ENCODE measurements around the gene DISP2.

DISP2 gene

DNA sequence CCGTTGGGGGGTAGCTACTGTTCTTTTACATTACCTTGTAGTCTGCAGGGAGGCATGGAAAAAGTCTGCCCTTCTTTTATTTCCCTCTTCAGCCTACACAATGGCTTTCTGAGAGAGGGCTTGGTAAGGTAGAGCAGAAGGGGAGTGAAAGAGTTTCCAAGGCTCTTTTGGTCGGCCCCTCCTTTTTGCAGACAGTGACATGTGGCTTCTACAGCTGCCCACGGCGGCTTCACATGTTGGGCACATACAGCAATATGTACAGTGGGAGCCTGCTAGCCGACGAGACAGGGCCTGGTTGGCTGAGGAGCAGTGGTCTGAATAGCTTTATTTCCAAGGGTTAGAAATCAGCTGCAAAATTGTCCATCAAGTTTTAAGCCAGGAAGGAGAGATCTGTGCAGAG lies 30.6 kb upstream of the DISP2 start:
- no peak for DNase-seq

DNA sequence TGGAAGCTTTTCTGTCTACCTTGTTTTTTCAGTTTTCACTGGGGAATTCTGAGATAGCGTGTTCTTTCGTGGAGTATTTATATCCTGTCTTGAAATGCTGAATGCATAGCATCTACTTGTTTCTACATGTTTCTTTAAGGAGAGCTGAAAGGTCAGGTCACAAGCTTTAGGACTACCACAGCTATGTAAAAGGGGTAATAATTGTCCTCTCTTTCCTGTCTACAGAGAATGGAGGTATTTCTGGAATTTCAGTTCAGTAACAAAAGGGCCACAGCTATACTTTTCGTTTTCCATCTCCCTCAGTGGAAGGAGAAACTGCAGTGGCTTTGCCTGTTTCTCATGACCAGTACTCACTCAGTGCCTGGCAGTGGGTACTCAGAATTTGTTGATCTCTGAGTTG lies 29.8 kb upstream of the DISP2 start:
- DNase-seq = no peak

DNA sequence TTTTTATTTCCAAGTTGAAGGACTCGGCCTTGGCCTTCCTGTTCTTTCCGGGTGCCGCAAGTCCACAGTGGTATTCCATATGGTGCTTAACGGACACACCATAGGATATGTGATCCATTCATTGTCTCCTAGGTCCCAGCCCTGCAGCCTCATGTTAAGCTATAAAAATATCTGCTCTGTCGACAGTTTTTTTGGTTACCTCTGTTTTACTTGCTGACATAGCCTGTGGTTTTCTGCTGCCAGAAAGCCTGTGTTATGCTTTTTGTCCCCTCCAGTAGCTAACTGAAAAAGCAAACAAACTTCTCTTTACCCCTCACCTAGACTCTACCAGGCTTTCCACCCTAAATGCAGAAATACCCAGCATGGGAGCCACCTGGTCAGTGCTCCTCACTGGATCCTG lies 29.3 kb upstream of the DISP2 start:
- DNase-seq = no peak

DNA sequence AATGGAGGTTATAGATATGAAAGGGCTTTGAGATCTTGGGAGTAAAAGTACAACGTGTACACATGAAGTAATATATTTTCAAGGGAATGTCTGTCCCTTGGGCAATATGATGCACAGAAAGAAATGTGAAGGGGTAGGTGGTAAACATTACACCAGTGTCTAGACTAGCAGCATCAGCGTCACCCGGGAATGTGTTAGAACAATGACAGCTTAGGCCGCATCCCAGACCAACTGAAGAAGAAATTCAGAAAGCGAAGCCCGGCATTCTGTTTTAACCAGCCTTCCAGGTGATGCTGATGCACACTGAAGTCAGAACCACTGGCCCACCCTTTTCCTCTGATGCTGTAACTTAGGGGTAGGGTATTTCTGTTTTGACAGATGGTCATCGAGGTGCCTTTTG lies 28.2 kb upstream of the DISP2 start:
- DNase-seq = no peak

DNA sequence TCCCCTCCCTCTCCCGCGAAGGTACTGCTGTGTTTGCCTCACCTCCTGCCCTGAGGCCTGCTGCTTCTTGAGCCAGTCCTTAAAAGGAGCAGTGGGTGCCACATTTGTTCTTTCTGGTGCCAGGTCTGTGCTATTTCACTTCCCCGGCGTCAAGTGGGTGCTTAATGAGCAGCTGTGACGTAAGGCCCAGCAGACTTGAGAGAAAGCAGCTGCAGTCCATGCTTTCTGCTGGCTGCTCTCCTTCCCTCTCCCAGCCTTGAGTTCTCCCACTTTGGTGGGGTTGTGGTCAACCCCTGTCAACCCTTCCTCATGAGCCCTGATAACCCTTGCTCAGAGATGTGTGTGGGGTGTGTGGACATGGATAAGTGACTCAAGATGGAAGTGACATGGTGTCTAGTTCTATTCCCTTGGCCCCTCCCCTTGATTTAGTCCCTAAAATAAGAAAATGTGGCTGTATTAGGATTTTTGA lies 27.6 kb upstream of the DISP2 start:
- DNase-seq = peak; percentile 67

DNA sequence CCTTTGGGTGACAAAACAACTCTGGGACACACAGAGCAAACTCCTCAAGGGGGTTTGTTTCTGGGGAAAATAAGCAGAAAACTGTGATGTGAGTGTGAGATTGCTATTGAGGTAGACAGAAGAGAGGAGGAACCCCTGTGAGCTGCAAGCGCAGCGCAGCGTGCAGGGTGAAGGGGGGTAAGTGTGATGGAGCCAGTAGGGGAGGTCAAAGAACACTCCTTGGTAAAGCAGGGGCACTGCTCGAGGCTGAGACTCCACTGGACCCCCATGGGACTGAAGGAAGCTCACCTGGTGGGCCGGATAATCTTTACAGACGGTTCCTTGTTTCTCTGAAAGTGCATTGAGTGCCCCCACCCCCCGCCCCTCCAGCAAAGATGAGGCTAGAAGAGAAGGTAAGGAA lies 27.0 kb upstream of the DISP2 start:
- no peak for DNase-seq

DNA sequence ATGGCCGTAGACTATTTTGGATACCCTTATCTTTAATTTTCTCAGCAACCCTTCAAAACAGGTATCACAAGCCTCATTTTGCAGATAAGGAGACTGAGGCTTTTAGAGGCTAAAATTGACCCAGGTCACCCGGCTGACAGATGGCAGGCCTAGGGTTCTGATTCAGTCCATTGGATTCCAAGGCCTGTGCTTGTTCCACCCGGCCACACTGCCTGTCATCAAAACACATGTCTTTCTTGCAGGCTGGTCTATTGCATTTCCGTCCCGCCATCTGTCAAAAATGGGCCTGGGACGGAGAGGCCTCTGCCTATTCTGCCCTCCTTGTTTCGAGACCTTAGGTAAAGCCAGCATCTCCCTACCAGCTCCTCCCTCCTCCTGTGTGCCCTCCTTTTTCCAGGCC lies 26.4 kb upstream of the DISP2 start:
- no peak for DNase-seq

DNA sequence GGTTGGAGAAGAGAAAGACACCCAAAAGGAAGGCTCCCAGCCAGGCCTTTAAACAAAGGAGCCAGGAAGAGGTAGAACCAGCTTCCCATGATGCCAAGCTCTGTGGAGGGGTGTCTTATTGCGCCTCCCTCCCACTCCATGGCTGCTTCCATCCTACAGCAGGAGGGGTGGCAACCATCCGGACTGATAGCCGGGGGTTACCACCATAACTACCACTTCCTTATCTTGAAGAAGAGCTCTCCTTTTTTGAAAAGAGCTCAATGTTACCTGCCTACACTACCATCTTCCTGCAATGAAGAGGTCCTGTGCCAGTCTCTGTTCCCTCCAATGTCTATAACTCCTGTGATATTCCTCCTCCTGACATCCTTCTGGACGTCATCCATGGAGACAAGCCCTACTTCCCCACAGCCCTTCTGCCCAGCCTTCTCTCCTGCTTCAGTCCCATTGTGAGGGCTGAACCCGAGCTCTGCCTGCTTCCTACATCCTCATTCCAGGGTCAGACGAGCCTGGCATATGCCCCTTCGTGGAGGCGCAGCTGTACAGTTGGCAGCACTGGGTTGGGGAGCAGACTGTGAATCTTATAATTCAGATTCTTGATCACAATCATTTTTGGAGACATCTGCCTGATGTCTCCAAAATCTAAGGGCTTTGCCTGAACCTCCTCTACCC lies 25.8 kb upstream of the DISP2 start:
- DNase-seq = no peak

DNA sequence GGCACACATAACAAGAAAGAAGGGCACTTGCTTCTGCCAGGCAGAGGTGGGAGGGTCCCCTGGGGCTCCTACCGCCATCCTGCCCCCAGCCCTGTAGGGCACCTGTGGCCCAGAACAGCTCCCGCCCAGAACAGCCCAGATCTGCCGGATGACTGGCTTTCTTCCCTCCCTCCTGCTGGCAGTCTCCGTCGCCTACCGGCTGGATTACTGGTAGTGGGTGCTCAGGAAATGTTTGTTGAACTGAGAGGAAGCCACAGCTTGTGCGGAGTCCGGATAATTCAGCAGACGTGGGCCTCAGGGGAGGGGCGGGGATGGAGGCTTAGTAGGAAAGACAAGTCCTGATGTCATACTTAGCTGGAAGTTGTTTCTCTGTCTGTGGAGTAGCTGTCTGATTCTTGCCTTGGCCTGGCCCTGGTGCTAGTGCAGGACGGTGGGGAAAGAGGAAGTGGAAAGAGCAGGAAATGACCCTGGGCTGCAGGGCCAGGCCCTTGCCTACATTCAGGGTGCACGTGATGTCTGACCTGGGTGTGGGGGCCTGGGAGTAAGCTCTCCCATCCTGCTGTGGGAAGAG lies 24.0 kb upstream of the DISP2 start:
- DNase-seq = no peak

DNA sequence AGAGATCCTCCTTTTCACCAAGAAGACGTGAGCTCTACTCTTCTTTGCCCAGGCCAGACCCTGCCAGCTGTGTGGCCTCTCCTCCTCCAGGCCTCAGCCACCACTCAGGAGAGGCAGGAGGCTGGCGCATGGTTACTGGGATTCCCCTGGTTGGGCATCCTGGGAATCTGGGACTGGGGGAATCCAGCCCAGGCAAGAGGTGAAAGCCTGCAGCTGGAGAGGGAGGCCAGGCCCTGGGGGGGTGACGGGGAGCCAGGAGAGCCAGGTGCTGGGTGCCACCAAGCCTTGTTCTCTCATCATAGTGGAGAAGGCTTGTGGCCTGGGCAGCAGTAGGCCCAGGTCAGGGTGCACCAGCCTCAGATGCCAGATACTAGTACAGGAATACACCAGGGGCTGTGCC lies 23.5 kb upstream of the DISP2 start:
- no peak for DNase-seq

DNA sequence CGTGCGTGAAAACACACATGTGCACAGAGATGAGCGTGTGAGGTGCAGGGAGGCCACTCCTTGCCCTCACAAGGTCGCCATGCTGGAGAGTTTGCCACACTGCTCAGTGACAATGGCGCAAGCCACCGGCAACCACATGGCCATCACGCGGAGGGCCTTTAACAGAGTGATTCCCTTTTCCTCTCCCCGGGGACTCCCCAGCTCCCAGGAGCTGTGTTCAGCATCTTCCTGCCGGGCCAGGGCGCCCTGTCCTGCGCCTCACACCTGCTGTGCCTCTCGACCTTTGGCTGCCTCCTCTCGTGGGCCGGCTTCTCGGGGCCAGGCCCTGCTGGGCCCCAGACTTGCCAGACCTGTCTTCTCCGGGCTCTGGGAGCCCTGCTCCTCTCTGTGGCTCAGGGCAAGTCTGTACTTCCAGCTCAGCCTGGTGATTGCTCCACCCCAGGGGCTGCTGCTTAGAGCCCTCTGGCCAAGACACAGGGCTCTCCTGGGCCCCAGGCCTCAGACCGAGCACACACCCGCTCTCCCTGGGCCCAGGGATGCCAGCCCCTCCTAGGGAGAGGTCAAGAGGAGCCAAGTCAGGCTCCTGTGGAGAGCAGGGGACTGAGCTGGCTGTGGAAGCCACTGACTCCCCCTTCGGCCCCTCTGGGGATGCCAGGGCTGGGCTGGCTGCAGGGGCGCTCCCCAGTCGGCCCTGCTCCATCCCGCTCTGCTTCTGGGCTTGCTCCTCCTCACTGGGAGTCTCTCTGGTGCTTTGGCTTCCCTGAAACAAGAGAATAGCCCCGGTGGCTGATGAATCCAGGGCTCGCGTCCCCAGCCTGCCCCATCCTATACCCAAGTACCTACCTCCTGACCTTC lies 22.9 kb upstream of the DISP2 start:
- DNase-seq = no peak

DNA sequence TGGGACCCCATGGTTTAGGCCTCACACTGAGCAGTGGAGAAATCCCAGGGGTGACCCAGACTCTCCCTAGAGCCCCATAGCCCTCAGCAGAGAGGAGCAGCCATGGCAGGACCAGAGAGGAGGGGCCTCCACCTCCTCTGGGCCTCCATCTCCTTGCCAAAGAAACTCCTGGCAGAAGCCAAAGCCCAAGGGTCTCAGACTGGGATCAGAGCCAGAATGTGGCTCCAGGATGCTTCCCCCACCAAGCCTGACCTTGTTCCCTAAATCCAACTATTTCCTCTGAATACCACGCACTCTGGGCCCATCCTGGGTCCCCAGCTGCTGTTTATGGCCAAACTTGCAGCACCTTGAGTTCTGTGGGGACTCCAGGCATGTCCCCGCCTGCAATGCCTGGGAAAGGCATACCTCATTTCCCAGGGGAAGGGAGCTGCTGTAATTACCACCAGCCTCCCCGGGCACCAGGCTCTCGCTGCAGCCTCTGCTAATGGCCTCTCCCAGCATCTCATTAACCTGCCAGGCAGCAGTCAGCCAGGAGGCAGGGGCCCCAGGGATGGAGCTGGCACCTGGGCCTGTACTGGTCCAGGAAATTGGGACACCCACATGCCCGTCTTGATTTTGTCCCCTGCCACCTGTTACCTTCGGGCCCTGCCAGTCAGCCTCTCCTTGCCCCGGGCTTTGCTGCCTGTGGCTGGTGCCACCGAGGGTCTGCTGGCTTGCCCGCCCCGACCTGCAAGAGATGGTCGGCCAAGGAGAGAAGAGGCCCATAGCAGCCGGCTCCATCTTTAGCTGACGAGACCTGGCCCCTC lies 21.9 kb upstream of the DISP2 start:
- peak; percentile 78 for DNase-seq

DNA sequence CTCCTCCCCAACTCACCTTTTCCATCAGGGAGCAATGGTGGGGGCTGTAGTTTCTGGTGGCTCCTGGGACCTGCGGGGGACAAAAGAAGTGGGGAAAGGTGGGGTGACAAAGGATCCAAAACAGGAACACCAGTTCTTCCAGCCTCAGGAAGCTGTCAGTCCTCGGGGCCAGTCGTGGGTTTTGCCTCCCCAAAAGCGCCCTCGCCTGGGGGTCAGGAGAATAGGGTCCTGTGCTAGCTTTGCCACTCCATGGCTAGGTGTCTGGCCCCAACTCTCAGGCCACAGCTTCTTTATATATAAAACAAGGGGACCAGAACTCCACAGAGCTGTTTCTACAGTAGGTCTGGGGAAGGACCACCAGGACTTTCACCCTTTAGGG lies 21.3 kb upstream of the DISP2 start:
- no peak for DNase-seq

DNA sequence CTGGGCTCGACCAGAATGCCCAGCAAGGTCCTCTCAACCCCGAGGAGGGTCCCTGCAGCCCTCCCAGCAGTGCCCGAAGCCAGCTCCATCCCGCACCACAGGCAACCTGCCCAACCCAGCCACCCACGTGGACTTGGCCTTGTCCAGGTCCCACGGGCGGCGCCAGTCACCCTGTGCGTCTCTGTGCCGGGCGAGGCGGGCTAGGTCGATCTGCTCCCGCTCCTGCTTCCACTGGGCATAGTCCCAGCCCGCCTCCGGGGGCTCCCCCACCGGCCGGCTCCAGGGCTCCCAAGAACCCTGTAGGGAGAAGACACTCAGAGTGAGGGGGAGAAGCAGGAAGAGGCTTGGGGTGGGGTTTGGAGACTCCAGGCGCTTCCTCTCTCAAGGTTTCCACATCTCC lies 20.4 kb upstream of the DISP2 start:
- DNase-seq = no peak

DNA sequence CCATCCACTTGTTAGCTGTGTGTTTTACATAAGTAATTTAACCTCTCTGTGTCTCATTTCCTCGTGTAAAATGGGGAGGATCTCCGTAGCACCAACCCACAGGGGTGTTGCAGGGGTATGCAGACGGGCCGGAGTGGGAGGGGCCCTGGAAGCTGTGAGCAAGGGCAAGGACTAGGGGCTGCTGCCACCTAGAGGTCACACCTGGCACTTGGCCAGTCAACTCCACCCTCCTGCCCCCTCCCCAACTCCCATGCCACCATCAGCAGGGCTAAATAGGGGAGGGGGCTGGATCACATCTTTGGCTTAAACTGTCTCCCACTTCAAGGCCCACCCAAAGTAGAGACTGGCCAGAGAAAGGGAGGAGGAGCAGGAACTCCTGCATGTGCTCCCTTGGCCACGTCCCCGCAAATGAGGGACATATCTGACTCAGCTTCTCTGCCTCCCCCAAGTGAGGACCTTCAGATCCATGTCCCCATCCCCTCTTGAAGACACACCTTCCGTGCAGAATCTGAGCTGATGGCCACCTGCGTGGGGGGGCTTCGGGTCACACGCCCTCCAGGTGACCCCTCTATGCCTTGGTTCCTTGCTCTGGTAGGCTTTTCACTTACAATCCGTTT lies 19.9 kb upstream of the DISP2 start:
- peak; percentile 41 for DNase-seq

DNA sequence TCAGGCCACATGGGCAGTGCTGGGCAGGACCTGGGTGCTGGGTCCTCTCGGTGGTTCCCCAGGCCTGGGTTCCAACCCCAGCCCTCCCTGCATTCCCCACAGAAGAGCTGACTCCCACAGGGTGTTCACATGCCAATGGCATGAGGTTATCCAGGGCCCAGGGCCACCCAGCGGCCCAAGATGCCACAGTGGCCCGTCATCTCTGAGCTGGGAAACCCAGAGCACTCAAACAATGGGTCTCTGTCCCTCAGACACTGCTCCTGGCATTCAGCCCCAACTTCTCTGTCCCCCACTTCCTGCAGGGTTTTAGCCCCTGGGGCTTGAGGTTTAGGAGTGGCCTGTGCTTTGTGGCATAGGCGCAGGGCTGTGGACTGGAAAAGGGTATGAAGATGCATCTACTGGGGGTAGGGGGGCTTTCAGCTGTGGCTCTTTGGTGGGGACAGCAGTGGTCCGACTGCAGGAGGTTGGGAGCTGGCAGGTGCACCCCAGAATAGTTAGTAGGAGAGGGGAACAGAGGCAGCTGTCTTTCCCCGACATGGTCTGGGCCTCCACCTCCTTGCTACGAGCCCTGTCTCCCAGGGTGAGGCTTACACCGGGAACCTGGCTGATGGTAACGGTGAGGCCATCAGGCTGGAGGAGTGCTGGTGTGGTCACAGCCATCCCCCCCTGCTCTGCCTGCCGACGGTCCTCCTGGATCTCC lies 18.9 kb upstream of the DISP2 start:
- no peak for DNase-seq

DNA sequence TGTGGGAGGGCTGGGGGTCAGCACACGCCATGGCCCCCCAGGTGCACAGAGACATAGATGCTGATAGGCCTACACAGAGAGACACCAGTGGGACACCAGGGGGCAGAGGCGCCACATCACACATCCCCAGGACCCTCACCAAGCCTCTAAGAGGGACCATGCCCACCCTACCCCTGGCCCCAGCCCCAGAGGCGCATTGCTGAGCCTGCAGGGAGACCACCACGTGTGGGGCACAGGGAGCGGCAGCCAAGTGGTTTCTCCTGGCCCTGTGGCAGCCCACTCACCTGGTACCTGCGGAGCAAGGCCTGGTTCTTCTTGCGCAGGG lies 18.4 kb upstream of the DISP2 start:
- DNase-seq = no peak

DNA sequence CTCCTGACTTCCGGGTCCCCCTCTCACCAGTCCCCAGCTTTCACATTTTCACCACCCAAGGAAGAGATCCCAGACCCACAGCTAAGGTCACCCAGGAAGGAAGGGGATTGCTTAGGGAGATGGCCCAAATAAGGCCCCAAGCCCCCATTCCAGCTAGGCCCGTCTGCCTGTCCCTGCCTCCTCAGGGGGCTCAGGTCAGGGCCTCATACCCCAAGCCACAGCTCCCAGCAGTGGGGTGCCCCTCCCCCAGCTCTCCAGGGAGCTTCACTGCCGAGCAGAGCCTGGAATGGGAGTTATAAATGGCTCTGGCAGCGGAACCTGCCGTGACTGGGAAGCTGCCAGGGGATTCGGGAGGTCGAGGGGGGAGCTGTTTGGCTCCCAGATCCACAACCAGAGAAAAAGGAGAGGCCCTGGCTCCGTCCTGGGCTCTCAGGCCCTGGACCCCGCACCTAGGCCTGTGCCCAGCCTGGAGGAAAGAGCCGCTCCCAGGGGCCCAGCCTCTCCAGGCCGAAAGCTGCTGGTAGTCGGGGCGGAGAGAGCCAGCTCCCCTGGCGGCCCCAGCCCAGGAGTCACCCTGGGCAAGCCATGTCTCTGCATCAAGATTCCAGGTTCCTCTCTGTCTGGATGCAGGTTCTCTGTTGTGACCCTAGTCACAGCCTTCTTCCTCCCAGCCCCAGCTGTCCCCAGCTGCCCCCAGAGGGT lies 17.8 kb upstream of the DISP2 start:
- peak; percentile 36 for DNase-seq

DNA sequence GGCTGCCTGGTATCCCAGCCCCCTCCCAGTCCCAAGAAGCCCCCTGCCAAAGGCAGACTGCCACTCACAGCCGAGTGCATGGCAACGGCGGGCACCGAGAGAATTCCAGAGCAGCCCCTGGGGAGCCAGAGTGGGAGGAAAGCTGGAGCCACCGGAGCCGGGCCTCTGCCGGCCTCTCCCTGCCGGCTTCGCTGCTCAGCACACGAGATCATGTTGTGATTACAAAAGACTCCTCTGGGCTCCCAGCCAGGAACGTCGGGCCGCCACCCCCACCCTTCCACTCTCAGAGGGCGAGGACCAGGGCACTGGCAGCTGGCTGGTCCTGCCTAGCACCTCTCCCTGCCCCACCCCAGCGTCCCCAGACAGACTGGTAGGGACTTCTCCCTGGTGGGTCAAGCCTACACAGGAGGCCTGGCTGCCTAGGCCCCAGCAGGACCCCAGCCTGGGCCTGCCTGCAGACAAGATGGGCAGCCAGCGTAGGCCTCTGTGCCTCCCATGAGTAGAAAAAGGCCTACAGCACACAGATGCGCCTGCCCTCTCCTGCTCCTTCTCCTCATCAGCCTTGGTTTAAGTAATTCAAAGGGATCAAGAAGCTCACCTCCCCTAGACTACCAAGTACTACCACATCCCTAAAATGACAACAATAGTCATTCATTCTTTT lies 17.1 kb upstream of the DISP2 start, which contains the start of gene CCDC9B:
Gene CCDC9B, minus strand, starts transcription at position 200 of the 661 bp plus-strand sequence. Its CDS starts 120 bp downstream, at position 80.
- peak; percentile 69 for DNase-seq

DNA sequence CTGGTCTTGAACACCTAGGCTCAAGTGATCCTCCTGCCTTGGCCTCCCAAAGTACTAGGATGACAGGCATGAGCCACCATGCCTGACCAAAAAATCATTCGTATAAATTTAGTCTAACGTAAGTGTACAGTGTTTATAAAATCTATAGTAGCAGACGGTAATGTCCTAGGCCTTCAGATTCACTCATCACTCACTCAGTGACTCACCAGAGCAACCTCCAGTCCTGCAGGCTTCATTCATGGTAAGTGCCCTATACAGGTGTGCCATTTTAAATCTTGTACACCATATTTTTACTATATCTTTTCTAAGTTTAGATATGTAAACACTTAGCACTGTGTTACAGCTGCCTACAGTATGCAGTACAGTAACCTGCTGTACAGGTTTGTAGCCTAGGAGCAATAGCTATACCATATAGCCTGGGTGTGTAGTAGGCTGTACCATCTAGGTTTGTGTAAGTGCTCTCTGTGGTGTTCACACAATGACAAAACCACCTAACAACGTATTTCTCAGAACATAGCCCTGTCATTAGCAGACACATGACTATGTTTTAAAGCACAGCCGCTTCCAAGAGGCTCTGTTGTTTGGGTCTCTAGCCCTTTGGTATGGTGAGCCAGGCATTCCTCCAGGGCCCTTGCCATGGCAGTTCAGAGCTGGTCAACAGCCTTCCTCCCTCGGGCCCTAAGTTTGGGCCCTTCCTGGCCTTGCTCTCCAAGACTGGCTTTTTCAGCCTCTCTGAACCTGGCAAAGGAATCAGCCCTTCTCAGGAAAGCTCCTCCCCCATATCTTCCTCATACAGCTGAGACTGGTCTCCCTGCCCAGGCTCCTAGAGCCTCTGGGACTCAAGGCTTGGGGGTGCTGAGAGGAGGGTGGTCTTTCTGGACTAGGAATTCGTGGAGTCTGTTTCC lies 15.4 kb upstream of the DISP2 start:
- no peak for DNase-seq
